GM06990 (cell line): ENCODE data around the gene EPB41L4A.

Source experiments
- DNase-seq: peaks from one replicate; pipeline ENCODE4 v3.0.0-alpha.2; 2011; ENCODE audit not compliant: insufficient read length; ENCODE audit errors: extremely low read depth
- H3K27me3 ChIP-seq: replicated peaks from 2 replicates; pipeline ENCODE4 v1.6.0; 2011; ENCODE audit warnings: low read length; ENCODE audit not compliant: control insufficient read depth, insufficient read depth
- H3K36me3 ChIP-seq: 2 replicates; pipeline ENCODE4 v1.5.1; 2011; ENCODE audit warnings: low read length; ENCODE audit not compliant: control insufficient read depth, insufficient read depth
- H3K4me3 ChIP-seq: replicated peaks from 2 replicates; pipeline ENCODE4 v1.5.1; 2011; ENCODE audit warnings: low read depth, mild to moderate bottlenecking, control low read depth, low read length
- TF ChIP-seq, protein P1 (sequence below): IDR thresholded peaks from 2 replicates; pipeline ENCODE4 v1.5.1; 2011; ENCODE audit warnings: low read length, control low read depth, mild to moderate bottlenecking, inconsistent platforms; ENCODE audit not compliant: insufficient read depth, poor library complexity, severe bottlenecking

Gene EPB41L4A

DNA sequence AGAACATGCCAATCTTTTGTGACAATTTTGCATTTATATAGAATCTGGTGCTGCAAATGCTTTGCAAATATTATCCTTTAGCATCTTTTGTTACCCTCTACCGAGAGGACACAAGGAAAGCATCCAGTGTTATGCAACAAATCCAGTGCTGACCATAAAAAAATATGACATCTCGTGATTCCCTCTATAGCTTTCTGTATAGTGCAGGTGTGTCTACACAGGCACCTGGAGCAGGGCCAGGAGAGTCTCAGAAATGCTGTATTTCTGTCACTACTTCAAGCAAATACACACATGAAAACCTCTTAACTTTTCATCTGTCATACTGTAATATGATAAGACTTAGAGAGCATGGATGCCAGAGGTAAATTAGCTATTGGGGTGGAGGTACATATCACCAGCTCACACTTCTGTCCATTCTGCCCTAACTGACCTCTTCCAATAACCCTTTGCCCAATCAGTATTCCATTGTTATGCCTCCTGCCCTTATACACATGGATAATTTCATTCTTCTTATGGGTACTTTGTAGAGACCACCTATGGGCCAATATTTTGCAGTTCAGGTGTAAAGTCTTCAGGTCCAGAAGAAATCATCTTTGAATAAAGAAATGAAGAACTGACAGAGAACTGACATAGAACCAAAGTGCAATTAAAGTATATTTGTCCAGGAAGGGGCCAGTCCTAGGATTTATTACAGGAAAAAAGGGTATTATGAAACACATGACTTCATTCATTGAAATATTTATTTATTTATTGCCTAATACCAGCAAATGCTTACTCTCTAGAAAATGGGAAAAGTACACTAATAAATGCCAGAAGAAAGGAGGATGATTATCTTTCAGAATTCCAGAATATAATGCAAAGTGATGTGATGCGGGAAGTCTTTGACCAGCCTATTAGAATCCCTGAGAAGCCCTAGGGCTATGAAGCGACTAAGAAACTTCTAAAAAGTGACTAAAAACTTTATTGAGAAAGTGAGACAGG is 106.5 kb downstream of the EPB41L4A start:
- no peak for DNase-seq
- no peaks in the 10 kb centered on the region for H3K36me3 ChIP-seq
- H3K4me3 ChIP-seq = no peak overlapping the region
- H3K27me3 ChIP-seq = no peaks in the 10 kb centered on the region
- TF ChIP-seq, protein P1, sequence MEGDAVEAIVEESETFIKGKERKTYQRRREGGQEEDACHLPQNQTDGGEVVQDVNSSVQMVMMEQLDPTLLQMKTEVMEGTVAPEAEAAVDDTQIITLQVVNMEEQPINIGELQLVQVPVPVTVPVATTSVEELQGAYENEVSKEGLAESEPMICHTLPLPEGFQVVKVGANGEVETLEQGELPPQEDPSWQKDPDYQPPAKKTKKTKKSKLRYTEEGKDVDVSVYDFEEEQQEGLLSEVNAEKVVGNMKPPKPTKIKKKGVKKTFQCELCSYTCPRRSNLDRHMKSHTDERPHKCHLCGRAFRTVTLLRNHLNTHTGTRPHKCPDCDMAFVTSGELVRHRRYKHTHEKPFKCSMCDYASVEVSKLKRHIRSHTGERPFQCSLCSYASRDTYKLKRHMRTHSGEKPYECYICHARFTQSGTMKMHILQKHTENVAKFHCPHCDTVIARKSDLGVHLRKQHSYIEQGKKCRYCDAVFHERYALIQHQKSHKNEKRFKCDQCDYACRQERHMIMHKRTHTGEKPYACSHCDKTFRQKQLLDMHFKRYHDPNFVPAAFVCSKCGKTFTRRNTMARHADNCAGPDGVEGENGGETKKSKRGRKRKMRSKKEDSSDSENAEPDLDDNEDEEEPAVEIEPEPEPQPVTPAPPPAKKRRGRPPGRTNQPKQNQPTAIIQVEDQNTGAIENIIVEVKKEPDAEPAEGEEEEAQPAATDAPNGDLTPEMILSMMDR = no peak

DNA sequence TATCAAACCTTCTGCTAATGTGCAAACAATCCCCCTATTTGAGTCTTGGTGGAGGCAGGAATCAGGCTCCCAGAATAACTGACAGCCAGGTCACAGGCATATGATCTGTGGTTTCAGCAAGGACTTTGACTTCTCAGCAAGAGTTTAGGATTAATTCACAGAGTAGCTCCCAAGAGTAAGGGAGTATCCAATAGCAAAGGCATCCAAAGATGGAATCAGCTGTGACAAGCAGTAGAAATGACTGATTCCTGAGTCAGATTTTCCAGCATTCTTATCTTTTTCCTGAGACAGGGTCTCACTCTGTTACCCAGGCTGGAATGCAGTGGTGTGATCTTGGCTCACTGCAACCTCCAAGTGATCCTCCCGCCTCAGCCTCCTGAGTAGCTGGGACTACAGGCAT is 108.3 kb downstream of the EPB41L4A start:
- no peak for DNase-seq
- no peaks in the 10 kb centered on the region for H3K36me3 ChIP-seq
- TF ChIP-seq, protein P1 = no peak
- no peaks in the 10 kb centered on the region for H3K27me3 ChIP-seq
- no peak overlapping the region for H3K4me3 ChIP-seq

DNA sequence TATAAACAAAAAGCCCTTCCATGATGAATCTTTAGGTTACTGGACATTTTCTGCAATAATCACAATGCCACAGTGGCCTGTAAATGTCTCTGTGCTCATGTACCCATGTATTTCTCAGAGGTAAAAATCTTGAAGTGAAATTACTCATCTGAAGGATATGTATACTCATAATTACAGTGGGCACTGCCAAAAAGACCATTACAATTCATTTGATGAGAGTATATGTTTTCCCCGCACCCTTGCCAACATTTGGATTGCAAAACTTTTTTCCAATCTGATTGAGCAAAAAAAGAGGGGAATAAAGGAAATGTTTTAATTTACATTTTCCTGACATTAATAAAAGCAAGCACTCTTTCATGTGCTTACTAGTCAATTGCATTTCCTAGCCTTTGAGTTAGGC is 110.5 kb downstream of the EPB41L4A start:
- DNase-seq = no peak
- TF ChIP-seq, protein P1 = no peak
- no peak overlapping the region for H3K4me3 ChIP-seq
- no peaks in the 10 kb centered on the region for H3K36me3 ChIP-seq
- H3K27me3 ChIP-seq = no peaks in the 10 kb centered on the region

DNA sequence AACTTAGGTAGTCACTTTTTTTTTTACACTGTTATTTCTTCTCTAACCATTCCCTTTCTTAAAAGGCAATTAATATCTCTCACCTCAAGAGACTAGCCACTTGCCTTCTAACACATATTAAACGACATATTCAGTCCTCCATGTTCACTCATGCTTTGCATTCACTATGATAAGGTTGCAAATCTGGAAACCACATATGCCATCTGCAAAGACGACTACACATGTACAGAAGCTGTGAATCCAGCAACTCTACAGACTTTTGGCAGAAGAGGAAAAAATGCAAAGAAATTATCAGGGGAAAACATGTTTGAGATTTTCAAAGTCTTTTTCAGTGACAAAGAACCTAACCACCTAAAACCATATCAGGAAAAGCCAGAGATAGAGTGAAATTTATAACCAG is 112.1 kb downstream of the EPB41L4A start:
- H3K27me3 ChIP-seq = no peaks in the 10 kb centered on the region
- no peaks in the 10 kb centered on the region for H3K36me3 ChIP-seq
- TF ChIP-seq, protein P1 = no peak
- no peak for DNase-seq
- no peak overlapping the region for H3K4me3 ChIP-seq

DNA sequence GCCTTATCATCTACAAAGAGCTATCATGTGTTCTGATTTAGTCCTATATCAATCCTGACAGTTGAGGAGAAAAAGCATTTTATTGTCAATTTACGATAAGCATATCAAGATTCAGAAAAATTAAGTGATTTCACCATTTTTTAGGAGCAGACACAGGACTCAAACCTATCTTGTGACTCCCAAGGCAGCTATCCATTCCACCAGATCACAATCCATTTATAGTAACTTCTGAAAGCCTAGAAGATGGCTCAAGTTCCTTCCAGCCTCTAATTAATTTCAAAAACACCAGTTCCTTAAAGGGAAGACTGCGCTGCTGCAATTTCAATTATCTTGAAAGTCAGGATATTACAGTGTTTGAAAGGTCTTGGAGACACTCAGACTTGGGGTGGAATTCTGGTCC is 114.3 kb downstream of the EPB41L4A start:
- no peak for DNase-seq
- H3K27me3 ChIP-seq = no peaks in the 10 kb centered on the region
- TF ChIP-seq, protein P1 = no peak
- H3K4me3 ChIP-seq = no peak overlapping the region
- no peaks in the 10 kb centered on the region for H3K36me3 ChIP-seq
